Measurements from ENCODE around the gene VSIG2. TPM values are rescaled to one million over a fixed set of nuclear protein-coding genes. Genes with fewer than 3 reads are reported as not detected.

The VSIG2 gene
- total and polyA plus RNA-seq, 2 of the 4 experiments (the other 2 are of a cell fraction) = not detected

DNA sequence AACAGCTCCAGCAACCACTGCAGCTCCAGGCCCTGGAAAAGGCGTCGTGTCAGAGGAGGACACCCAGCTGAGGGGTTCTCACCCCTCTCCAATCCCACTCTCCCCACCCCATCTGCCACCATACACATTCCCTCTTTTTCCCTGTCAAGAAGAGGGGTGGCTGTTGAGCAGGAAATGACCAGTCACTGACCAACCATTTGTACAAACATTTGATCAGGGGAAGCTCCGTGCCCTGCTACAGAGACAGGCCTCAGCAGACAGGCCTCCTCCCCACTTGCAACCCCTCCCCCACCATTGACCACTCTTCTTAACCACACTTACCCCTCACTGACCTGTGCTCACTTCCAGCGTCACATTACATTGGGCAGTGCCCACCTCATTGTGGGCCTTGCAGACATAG lies 2.3 kb upstream of the VSIG2 start:
- DNase-seq (peak; percentile 43), ATAC-seq (ENCODE audit: low read depth) (0 out of 2 replicates have a peak, but pooled peaks have one; percentile 12)
- peak overlapping the region; percentile 65 for H3K4ac ChIP-seq (ENCODE audit: low read depth, low read length)
- dilution Hi-C loops (cut with HindIII; ENCODE audit: low sequenced_read_pairs, unreplicated experiment) (no loop called here), in situ Hi-C loops (cut with MboI; ENCODE audit: low sequenced_read_pairs) (no loop called here), intact Hi-C loops (cut with micrococcal nuclease) (no loop called here)
- H3K79me1 ChIP-seq (ENCODE audit: low read depth in 1 of 2, low read length in 2 of 2) = no peaks in the 10 kb centered on the region
- no peaks in the 10 kb centered on the region for H3K36me3 ChIP-seq (ENCODE audit: control insufficient read depth, insufficient read depth, low read length)
- BruUV-seq (replicated peaks) = no TSS peak
- peaks cover 4% of the 10 kb centered on the region; the same call in 1 of the 2 replicates for H3K4me1 ChIP-seq (ENCODE audit: control insufficient read depth, insufficient read depth, low read length)
- H4K20me1 ChIP-seq (ENCODE audit: insufficient read depth, low read length) = no peaks in the 10 kb centered on the region
- H4K5ac ChIP-seq (ENCODE audit: low read depth, low read length) = peak overlapping the region; percentile 24; the same call in 1 of the 2 replicates
- H3K14ac ChIP-seq (replicated peaks; ENCODE audit: low read depth, low read length) = 0 out of 2 replicates have a peak overlapping the region, but pooled peaks have one; percentile 24
- no peak overlapping the region for H3K56ac ChIP-seq (ENCODE audit: extremely low read depth, insufficient read depth, low read length)
- POLR2A ChIA-PET (ENCODE audit: unreplicated experiment) = no interaction called here
- peak overlapping the region; percentile 2; the same call in 1 of the 2 replicates for H4K91ac ChIP-seq (ENCODE audit: insufficient read depth, low read depth, low read length)
- no peaks in the 10 kb centered on the region for H3K9me3 ChIP-seq (ENCODE audit: control insufficient read depth, insufficient read depth, low read length)
- H2BK120ac ChIP-seq (ENCODE audit: low read depth, low read length) = peak overlapping the region; percentile 30
- no peak overlapping the region for H3K18ac ChIP-seq (ENCODE audit: low read depth, low read length)
- H3K9ac ChIP-seq (ENCODE audit: low read depth, low read length) = no peak overlapping the region
- H4K8ac ChIP-seq (ENCODE audit: low read depth in 2 of 2, low read length in 2 of 2) = peak overlapping the region; percentile 8 to 82; a peak in 3 of 4 replicates
- peak overlapping the region; percentile 65 for H2BK5ac ChIP-seq (ENCODE audit: low read depth, low read length, poor library complexity, severe bottlenecking)
- WGBS, 2 experiments (ENCODE audit: extremely low coverage in 2 of 2, insufficient read length in 1 of 2) = 43% methylated on average over 1 of the region's 4 CpGs; no CpG with 5 or more reads in 1 of the 2 experiments
- peak overlapping the region; percentile 23; the same call in 2 of the 3 replicates for H2BK15ac ChIP-seq (ENCODE audit: low read depth, low read length)
- no peak overlapping the region for H3K4me3 ChIP-seq (ENCODE audit: insufficient read depth, low read depth, low read length)
- peak overlapping the region; percentile 66 for H2AK5ac ChIP-seq (ENCODE audit: low read depth, low read length)
- TF ChIP-seq RCOR1 (IDR thresholded peaks at IDR 0.05; ENCODE audit: insufficient replicate concordance, low read length) (no peak), CEBPB (IDR thresholded peaks at IDR 0.05; ENCODE audit: low read depth, low read length) (no peak), MXI1 (IDR thresholded peaks at IDR 0.05; ENCODE audit: borderline replicate concordance, low read depth, low read length) (no peak), POLR2A (IDR thresholded peaks at IDR 0.05; ENCODE audit: low read depth, low read length) (no peak), RFX5 (IDR thresholded peaks at IDR 0.05; ENCODE audit: low read depth, low read length) (no peak), FOS (IDR thresholded peaks at IDR 0.05; ENCODE audit: low read depth, low read length) (no peak), CHD1 (IDR thresholded peaks at IDR 0.05; ENCODE audit: low read depth, low read length) (no peak), RAD21 (IDR thresholded peaks at IDR 0.05; ENCODE audit: low read length) (no peak), MAFK (IDR thresholded peaks at IDR 0.05; ENCODE audit: low read depth, low read length) (no peak), NFE2L2 (IDR thresholded peaks at IDR 0.05; ENCODE audit: low read depth, low read length) (no peak), MAZ (IDR thresholded peaks at IDR 0.05; ENCODE audit: borderline replicate concordance, low read depth, low read length) (no peak), SMC3 (IDR thresholded peaks at IDR 0.05; ENCODE audit: low read depth, low read length) (no peak)
- TF ChIP-seq, protein P1, sequence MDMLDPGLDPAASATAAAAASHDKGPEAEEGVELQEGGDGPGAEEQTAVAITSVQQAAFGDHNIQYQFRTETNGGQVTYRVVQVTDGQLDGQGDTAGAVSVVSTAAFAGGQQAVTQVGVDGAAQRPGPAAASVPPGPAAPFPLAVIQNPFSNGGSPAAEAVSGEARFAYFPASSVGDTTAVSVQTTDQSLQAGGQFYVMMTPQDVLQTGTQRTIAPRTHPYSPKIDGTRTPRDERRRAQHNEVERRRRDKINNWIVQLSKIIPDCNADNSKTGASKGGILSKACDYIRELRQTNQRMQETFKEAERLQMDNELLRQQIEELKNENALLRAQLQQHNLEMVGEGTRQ (IDR thresholded peaks at IDR 0.05; ENCODE audit: low read depth, low read length) = no peak
- TF ChIP-seq, protein P2, sequence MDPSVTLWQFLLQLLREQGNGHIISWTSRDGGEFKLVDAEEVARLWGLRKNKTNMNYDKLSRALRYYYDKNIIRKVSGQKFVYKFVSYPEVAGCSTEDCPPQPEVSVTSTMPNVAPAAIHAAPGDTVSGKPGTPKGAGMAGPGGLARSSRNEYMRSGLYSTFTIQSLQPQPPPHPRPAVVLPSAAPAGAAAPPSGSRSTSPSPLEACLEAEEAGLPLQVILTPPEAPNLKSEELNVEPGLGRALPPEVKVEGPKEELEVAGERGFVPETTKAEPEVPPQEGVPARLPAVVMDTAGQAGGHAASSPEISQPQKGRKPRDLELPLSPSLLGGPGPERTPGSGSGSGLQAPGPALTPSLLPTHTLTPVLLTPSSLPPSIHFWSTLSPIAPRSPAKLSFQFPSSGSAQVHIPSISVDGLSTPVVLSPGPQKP (IDR thresholded peaks at IDR 0.05; ENCODE audit: borderline replicate concordance, low read depth, low read length) = no peak
- H2AK9ac ChIP-seq (replicated peaks; ENCODE audit: low read depth, low read length, poor library complexity) = peak overlapping the region; percentile 75
- H3K9me1 ChIP-seq (ENCODE audit: insufficient read depth, low read length) = peaks cover 14% of the 10 kb centered on the region
- H2BK20ac ChIP-seq (ENCODE audit: low read depth, low read length) = peak overlapping the region; percentile 51
- H3K27me3 ChIP-seq (ENCODE audit: control insufficient read depth, insufficient read depth, low read length) = peaks cover 6% of the 10 kb centered on the region; the same call in 1 of the 2 replicates
- H3K4me2 ChIP-seq (ENCODE audit: low read depth, low read length) = no peak overlapping the region
- H3K27ac ChIP-seq (ENCODE audit: insufficient read depth, low read length) = no peak overlapping the region; the same call in 1 of the 2 replicates
- no peak overlapping the region for H3K23ac ChIP-seq (ENCODE audit: low read depth, low read length)
- H2AFZ ChIP-seq (replicated peaks; ENCODE audit: low read length, poor library complexity) = peak overlapping the region; percentile 85
- CTCF ChIA-PET = no interaction called here

Data from IMR-90 (cell line).